ENCODE results near the gene P2RY8.
"Not testable (repeated sequence)": the region's sequence is repeated elsewhere in the genome, so short reads cannot be mapped to it uniquely, and the experiment has no call there.

The P2RY8 gene

DNA sequence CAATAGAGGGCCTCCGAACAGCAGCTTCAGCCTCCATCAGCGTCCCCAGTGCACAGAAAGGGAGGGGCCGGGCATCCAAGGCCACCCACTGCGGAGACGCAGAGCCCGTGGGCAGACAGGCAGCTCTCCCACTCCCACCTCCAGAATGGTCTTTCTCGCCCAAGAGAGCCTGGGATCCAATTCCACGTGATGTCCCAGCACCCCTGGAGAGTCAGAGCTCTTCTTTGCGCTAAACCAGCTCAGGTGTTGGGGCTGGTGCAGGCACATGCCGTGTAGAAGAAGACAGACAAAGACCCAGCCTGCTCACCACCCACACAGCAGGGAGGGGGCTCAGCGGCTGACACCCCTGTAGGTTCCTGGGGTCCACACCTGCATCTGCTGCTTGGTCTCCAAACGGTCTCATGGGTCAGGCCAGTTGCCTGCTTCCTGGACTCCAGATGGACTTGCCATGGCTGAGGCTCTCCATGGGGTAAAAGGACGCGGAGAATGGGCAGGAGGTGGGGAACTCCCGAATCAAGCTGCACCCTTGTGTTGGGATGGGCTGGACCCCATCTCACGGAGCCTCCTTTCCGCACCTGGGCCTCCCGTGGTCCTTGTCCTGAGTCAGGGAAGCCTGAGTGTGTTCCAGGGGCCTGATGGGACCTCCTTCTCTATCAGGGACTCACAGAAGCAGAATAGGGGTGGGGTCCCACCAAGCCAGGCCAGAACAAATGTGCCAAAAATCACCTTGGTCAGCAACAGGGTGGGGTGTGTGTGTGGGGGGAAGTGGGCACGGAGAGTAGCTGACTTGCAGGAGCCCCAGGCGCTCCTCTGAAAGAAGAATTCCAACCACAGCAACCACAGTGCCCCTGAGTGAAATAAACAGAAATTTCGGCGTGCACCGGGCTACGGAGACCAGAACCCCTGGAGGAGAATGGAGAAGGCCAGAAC, 72.7 kb downstream of the P2RY8 start:
- DNase-seq (ENCODE audit: low spot score) = no peak

DNA sequence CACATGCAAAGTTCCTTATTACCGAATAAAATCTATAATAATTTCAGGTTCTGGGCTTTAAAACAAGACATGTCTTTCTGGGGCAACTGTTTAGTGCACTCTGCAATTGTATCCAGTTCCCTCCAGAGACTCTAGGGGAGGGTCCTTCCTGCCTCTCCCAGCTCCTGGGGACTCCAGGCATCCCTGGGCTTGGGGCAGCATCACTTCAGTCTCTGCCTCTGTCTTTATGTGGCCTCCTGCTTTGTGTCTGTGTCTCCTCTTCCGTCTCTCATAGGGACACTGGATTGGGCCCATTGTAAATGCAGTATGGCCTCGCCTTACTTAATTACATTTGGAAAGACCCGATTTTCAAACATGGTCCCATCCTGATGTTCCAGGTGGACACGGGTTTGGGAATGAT, 73.4 kb downstream of the P2RY8 start:
- DNase-seq (ENCODE audit: low spot score) = no peak

GRCh38 chrX:1462596-1463251, 74.3 kb downstream of the P2RY8 start:
- no peak for DNase-seq (ENCODE audit: low spot score)

- no peak for DNase-seq (ENCODE audit: low spot score)
These were observed 74.9 kb downstream of the P2RY8 start for GRCh38 chrX:1462110-1462509.

GRCh38 chrX:1455948-1456280, 81.1 kb downstream of the P2RY8 start:
- no peak for DNase-seq (ENCODE audit: low spot score)

- DNase-seq (ENCODE audit: low spot score) = peak; percentile 75
These were observed 82.8 kb downstream of the P2RY8 start for GRCh38 chrX:1453951-1454785.

DNA sequence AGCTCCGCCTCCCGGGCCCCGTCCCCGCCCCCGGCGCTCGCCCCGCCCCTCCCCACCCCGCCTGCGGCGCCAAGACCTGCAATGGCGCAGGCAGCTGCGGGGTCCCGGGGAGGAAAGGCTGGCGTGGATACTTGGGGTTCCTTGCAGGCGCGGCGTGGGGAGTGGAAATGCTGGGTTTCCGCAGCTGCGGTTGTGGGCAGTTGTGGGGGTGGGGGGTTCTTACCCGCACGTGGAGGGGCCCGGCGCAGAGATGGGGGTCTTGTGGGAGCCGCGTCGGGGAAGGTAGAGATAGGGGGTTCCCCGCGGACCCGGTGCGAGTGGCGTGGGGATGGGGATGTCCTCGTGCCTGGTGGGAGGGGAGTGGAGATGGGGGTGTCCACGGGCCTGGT, 83.6 kb downstream of the P2RY8 start:
- DNase-seq (ENCODE audit: low spot score) = no peak

DNA sequence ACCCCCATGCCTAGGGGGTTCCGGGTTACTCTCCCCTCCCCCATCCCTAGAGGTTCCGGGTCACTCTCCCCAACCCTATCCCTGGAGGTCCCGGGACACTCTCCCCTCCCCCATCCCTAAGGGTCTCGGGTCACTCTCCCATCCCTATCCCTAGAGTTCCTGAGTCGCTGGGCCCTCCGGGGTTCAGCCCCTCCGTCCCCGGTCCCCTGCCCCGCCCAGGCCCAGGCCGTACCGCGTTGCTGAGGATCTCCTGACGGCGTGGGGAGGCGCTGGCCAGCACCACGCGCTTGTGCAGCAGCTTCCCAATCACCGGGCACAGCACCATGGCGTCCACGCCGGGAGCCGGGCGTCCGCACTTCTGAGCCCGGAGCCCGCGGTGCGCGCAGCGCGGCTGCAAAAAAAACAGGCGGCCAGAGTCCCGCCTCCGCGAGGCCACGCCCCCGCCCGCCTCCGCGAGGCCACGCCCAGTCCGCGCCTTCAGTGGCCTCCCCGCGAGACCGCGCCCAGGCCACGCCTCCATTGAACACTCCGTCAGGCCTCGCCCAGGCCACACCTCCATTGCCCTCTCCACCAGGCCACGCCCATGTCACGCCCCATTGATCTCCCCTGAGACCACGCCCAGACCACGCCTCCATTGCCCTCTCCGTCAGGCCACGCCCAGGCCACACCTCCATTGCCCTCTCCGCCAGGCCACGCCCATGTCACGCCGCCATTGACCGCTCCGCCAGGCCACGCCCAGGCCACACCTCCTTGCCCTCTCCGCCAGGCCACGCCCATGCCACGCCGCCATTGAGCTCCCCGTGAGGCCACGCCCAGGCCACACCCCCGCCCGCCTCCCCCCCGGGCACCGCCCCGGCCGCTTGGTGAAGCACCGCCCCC, 84.2 kb downstream of the P2RY8 start, which contains the start of gene ASMTL:
TSS of gene ASMTL (minus strand) at position 394 of the 879 bp plus-strand sequence. CDS start at position 325, 69 bp downstream.
- peak; percentile 100 for DNase-seq (ENCODE audit: low spot score)

DNA sequence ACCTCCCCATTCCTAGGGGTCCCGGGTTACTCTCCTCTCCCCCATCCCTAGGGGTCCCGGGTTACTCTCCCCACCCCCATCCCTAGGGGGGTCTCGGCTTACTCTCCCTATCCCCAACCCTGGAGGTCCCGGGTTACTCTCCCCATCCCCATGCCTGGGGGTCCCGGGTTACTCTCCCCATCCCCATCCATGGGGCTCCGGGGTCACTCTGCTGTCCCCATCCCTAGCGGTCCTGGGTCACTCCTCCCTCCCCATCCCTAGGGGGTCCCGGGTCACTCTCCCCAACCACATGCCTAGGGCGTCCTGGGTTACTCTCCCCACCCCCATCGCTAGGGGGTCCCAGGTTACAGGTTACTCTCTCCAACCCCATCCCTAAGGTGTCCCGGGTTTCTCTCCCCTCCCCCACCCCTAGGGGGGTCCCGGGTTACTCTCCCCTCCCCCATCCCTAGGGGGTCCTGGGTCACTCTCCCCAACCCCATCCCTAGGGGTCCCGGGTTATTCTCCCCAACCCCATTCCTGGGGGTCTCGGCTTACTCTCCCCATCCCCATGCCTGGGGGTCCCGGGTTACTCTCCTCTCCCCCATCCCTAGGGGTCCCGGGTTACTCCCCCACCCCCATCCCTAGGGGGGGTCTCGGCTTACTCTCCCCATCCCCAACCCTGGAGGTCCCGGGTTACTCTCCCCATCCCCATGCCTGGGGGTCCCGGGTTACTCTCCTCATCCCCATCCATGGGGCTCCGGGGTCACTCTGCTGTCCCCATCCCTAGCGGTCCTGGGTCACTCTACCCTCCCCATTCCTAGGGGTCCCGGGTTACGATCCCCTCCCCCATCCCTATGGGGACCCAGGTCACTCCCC, 85.1 kb downstream of the P2RY8 start:
- no peak for DNase-seq (ENCODE audit: low spot score)

- no peak for DNase-seq (ENCODE audit: low spot score)
These were observed 85.7 kb downstream of the P2RY8 start for GRCh38 chrX:1451251-1451660.

DNA sequence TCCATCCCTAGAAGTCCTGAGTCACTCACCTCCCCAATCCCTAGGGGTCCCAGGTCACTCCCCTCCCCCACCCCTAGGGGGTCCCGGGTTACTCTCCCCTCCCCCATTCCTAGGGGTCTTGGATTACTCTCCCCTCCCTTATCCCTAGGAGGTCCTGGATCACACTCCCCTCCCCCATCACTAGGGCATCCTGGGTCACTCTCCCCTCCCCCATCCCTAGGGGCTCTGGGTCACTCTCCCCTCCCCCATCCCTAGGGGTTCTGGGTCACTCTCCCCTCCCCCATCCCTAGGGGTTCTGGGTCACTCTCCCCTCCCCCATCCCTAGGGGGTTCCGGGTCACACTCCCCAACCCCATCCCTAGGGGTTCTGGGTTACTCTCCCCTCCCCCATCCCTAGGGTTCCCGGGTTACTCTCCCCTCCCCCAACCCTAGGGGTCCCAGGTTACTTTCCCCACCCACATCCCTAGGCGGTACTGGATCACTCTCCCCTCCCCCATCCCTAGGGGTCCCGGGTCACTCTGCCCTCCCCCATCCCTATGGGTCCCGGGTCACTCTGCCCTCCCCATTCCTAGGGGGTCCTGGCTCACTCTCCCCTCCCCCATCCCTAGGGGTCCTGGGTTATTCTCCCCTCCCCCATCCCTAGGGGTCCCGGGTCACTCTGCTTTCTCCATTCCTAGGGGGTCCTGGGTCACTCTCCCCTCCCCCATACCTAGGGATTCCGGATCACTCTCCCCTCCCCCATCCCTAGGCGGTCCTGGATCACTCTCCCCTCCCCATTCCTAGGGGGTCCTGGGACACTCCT, 86.4 kb downstream of the P2RY8 start:
- no peak for DNase-seq (ENCODE audit: low spot score)

- no peak for DNase-seq (ENCODE audit: low spot score)
These were observed 87.2 kb downstream of the P2RY8 start for GRCh38 chrX:1449823-1450149.

GRCh38 chrX:1449036-1449822, 87.8 kb downstream of the P2RY8 start:
- no peak for DNase-seq (ENCODE audit: low spot score)

- not testable (repeated sequence) for DNase-seq (ENCODE audit: low spot score)
These were observed 88.4 kb downstream of the P2RY8 start for GRCh38 chrX:1448573-1449001.

DNA sequence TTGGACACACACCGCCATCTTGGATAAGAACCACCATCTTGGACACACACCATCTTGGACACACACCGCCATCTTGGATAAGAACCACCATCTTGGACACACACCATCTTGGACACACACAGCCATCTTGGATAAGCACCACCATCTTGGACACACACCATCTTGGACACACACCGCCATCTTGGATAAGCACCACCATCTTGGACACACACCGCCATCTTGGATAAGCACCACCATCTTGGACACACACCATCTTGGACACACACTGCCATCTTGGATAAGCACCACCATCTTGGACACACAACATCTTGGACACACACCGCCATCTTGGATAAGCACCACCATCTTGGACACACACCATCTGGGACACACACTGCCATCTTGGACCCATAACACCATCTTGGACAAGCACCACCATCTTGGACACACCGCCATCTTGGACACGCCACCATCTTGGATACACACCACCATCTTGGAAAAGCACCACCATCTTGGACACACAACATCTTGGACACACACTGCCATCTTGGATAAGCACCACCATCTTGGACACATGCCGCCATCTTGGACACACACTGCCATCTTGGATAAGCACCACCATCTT, 88.9 kb downstream of the P2RY8 start:
- DNase-seq (ENCODE audit: low spot score) = not testable (repeated sequence)

DNA sequence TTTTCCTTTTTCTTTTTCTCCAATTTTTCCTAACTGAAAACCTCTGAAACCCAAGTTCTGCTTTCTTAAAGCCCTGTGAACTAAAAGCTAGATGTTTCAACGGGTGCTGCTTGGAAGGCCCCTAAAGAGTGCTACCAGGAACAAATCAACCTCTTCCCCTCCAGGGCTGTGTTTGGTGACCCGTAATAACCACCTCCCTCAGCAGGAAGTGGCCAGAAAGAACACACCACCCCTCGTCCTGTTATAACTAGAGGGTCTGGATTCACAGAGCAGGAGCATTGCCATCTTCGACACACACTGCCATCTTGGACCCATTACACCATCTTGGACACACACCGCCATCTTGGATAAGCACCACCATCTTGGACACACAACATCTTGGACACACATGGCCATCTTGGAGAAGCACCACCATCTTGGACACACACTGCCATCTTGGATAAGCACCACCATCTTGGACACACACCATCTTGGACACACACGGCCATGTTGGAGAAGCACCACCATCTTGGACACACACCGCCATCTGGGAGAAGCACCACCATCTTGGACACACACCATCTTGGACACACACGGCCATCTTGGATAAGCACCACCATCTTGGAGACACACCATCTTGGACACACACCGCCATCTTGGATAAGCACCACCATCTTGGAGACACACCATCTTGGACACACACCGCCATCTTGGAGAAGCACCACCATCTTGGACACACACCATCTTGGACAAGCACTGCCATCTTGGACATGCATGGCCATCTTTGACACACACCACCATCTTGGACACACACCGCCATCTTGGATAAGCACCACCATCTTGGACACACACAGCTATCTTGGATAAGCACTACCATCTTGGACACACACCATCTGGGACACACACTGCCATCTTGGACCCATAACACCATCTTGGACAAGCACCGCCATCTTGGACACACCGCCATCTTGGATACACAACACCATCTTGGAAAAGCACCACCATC, 89.7 kb downstream of the P2RY8 start:
- DNase-seq (ENCODE audit: low spot score) = not testable (repeated sequence)
